Kidney (tissue), 14 donors: ENCODE data around the gene CHAF1B. TPM values are rescaled to one million over a fixed set of nuclear protein-coding genes. Genes with fewer than 3 reads are reported as not detected.

ENCODE experiments used
- DNase-seq, 5 donors: peaks; one replicate each; pipeline ENCODE4 v3.0.0-alpha.2; 2013 to 2020
- FAIRE-seq: peaks from 2 replicates; lab custom pipeline; 2012; peaks lifted over from hg19 to GRCh38; lab: Jason Lieb, UNC
- H3K27ac ChIP-seq, 2 donors: one replicate each; pipeline ENCODE4 v1.7.0; 2013; ENCODE audit warnings: low read depth in 2 of 2, low read length in 2 of 2, inconsistent platforms in 1 of 2
- H3K27me3 ChIP-seq: one replicate; pipeline ENCODE4 v1.7.1; 2013; ENCODE audit warnings: low read length, inconsistent platforms; ENCODE audit not compliant: control insufficient read depth, insufficient read depth
- H3K36me3 ChIP-seq, 3 donors: one replicate each; pipeline versions ENCODE4 v1.7.0 to v1.7.1; 2013; ENCODE audit warnings: low read length in 3 of 3, control low read depth in 1 of 3, inconsistent platforms in 1 of 3; ENCODE audit not compliant: insufficient read depth in 3 of 3, control insufficient read depth in 2 of 3
- H3K4me1 ChIP-seq, 3 donors: one replicate each; pipeline versions ENCODE4 v1.7.0 to v1.7.1; 2013; ENCODE audit warnings: low read length in 3 of 3, inconsistent platforms in 1 of 3, low read depth in 1 of 3; ENCODE audit not compliant: control insufficient read depth in 2 of 3, insufficient read depth in 2 of 3
- H3K4me3 ChIP-seq, 3 donors: one replicate each; pipeline versions ENCODE4 v1.7.0 to v1.8.1; 2013; ENCODE audit warnings: low read length in 3 of 3, control low read depth in 1 of 3, inconsistent platforms in 1 of 3
- H3K9ac ChIP-seq, 3 donors: one replicate each; pipeline versions ENCODE4 v1.7.0 to v1.7.1; 2013; ENCODE audit warnings: low read length in 3 of 3, control low read depth in 1 of 3, inconsistent platforms in 1 of 3
- H3K9me3 ChIP-seq, 3 donors: one replicate each; pipeline versions ENCODE4 v1.7.0 to v1.7.1; 2013; ENCODE audit warnings: low read length in 3 of 3, control low read depth in 1 of 3, inconsistent platforms in 1 of 3; ENCODE audit not compliant: control insufficient read depth in 2 of 3, insufficient read depth in 1 of 3
- intact Hi-C: fragments of 100-400 bp; cut with DNase I; formaldehyde crosslinking; loops from one replicate; pipeline ENCODE4 v1.11.1; 2022
- polyA plus RNA-seq: library from polyadenylated mRNA; stranded (reverse); fragments of 350-450 nt; fragmentation: Illumina TruSeq; extraction: RNeasy Lipid Tissue Mini Kit (QIAGEN cat#74804); gene quantifications from one replicate; pipeline ENCODE4 v1.2.3, GENCODE V29; 2014; ENCODE audit warnings: low read depth, low replicate concordance; ENCODE audit not compliant: insufficient read depth
- total RNA-seq: library from RNA; stranded (reverse); fragmentation: NEBNext Ultra II Directional; extraction: Animal tissue kit (Norgen Biotek cat#: 25700); gene quantifications from one replicate; pipeline ENCODE4 v1.2.1, GENCODE V29; 2021
- TF ChIP-seq, protein P1 (sequence below): IDR thresholded peaks from 3 replicates; pipeline ENCODE4 v1.5.1; 2012; ENCODE audit warnings: mild to moderate bottlenecking, moderate library complexity, borderline replicate concordance; ENCODE audit not compliant: insufficient read depth; ENCODE audit errors: extremely low read depth
- donor health status: control.
- donor health status: control.
- donor health status: control.
- donor health status: control.
- donor health status: control.
- donor health status: DM: yes; HTN: yes; CAD: no.
- donor health status: Normal renal cell carcinoma (clear cell type).

Gene CHAF1B
- total and polyA plus RNA-seq, 2 donors from 2014 or later, result 1.0 to 2.5 TPM

DNA sequence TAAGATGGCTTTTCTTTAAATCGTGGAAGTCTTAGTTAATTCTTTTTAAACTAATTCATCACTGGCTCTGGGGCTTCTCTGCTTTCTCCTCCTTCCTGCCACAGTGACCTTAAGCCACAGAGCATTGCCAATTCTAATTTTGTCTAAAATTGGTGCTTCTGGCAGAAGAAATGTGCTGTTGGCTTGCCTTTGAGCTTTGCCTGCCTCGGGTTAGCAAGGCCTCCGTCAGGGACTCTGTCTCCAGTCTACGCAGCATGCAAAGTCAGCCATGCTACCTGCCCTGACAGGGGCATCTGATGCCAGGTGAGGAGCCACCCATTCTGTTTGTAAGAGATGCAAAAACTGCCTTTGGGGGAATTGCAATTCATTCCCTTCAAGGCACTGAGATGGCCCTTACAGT lies 69.5 kb downstream of the CHAF1B start:
- H3K27ac ChIP-seq, result peak overlapping the region; percentile 65 to 82
- no peak for FAIRE-seq
- peak overlapping the region in 1 of 3 donors; percentile 81 for H3K9ac ChIP-seq
- H3K27me3 ChIP-seq, result no peaks in the 10 kb centered on the region
- TF ChIP-seq, protein P1, sequence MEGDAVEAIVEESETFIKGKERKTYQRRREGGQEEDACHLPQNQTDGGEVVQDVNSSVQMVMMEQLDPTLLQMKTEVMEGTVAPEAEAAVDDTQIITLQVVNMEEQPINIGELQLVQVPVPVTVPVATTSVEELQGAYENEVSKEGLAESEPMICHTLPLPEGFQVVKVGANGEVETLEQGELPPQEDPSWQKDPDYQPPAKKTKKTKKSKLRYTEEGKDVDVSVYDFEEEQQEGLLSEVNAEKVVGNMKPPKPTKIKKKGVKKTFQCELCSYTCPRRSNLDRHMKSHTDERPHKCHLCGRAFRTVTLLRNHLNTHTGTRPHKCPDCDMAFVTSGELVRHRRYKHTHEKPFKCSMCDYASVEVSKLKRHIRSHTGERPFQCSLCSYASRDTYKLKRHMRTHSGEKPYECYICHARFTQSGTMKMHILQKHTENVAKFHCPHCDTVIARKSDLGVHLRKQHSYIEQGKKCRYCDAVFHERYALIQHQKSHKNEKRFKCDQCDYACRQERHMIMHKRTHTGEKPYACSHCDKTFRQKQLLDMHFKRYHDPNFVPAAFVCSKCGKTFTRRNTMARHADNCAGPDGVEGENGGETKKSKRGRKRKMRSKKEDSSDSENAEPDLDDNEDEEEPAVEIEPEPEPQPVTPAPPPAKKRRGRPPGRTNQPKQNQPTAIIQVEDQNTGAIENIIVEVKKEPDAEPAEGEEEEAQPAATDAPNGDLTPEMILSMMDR, result no peak
- intact Hi-C loops, result no loop called here
- DNase-seq, result peak in 1 of 5 donors; percentile 43
- H3K9me3 ChIP-seq, result no peaks in the 10 kb centered on the region
- no peaks in the 10 kb centered on the region for H3K36me3 ChIP-seq
- H3K4me3 ChIP-seq, result no peak overlapping the region
- H3K4me1 ChIP-seq, result peaks cover 4 to 9% (median 6%) of the 10 kb centered on the region in 3 donors

DNA sequence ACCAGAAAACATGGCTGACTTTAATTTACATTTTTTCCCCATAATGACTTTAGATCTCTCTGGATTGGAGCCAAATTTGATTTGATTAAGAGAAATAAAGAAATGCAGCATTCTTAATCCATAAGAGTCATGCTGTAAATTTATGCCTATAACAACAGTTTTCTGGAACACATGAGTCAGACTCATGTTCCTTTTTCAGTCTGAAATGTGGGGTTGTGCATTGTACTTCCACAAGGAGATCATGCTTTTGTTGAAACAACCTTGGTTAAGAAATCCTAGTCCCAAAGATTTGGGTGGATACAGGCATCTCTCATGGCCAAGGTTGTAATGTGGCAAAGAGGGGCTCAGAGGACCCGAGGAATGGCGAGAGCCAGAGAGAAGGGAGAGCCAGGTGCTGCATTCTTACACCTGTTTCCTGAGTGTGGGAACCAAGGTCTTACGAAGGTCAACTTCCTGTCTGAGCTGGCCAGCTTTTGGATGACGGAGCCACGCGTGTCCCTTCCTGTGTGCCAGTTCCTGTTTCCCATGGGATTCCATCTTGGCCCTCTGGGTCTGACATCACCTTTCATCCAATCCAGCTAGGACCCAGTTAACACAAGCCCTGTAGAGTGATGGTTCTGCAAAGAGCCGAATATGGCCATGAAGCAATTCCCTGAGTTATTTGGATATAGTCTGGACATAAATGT lies 71.7 kb downstream of the CHAF1B start:
- no peak overlapping the region for H3K27ac ChIP-seq

DNA sequence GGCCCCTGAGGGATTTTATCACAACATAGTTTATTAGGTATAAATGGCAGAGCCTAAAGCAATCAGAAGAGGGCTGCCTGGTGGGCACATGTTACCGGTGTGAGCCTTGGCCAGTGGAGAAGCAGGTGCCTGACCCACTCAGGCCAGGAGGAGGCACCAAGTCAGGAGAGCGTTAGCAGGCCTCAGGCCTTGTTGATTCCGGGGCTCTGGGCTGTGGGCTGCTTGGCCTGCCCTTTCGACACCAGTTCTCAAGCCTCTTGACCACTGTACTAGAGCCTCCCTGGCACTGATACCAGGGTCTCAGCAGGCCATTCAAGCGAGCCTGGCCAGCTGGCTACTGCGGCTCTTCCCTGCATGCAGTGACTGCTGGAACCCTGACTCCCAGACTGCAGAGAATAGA lies 73.9 kb downstream of the CHAF1B start:
- TF ChIP-seq, protein P1, result no peak
- Histone ChIP-seq H3K36me3 (no peaks in the 10 kb centered on the region), H3K27me3 (no peaks in the 10 kb centered on the region), H3K4me1 (peaks cover 6 to 15% (median 9%) of the 10 kb centered on the region in 3 donors), H3K9me3 (no peaks in the 10 kb centered on the region), H3K27ac (peak overlapping the region in 1 of 2 donors; percentile 63), H3K9ac (no peak overlapping the region), H3K4me3 (no peak overlapping the region)
- DNase-seq (no peak), FAIRE-seq (no peak)
- intact Hi-C loops, result no loop called here

More for the DNA sequence above, 71.7 kb downstream of the CHAF1B start:
- TF ChIP-seq, protein P1, result no peak
- Histone ChIP-seq H3K27me3 (no peaks in the 10 kb centered on the region), H3K4me3 (no peak overlapping the region), H3K9ac (no peak overlapping the region), H3K9me3 (no peaks in the 10 kb centered on the region), H3K36me3 (no peaks in the 10 kb centered on the region), H3K4me1 (peaks cover 6 to 11% (median 9%) of the 10 kb centered on the region in 3 donors)
- FAIRE-seq (no peak), DNase-seq (peak in 1 of 5 donors; percentile 46)
- intact Hi-C loops, result no loop called here
